AG10803 (cell line): ENCODE data around the gene DYRK1B.

Experiments
- DNase-seq: peaks from one replicate; pipeline ENCODE4 v3.0.0; 2010; ENCODE audit warnings: low read depth
- H3K4me3 ChIP-seq: 2 replicates; pipeline ENCODE4 v1.5.1; 2011; ENCODE audit warnings: mild to moderate bottlenecking, low read length, control low read depth
- CTCF ChIP-seq: conservative IDR thresholded peaks from 2 replicates; pipeline ENCODE4 v1.5.1; 2011; ENCODE audit warnings: mild to moderate bottlenecking, low read length, control low read depth, inconsistent platforms

DYRK1B gene

GRCh38 chr19:39828015-39828653, 5.8 kb downstream of the DYRK1B start:
- H3K4me3 ChIP-seq = no peak overlapping the region
- TF ChIP-seq CTCF = no peak
- no peak for DNase-seq

- no peak for TF ChIP-seq CTCF
- DNase-seq = no peak
- H3K4me3 ChIP-seq = no peak overlapping the region
Measured at GRCh38 chr19:39827216-39827615, 6.7 kb downstream of the DYRK1B start.

GRCh38 chr19:39826311-39826945, 7.5 kb downstream of the DYRK1B start:
- no peak for TF ChIP-seq CTCF

GRCh38 chr19:39825531-39826076, 8.4 kb downstream of the DYRK1B start:
- TF ChIP-seq CTCF = no peak
- no peak overlapping the region for H3K4me3 ChIP-seq
- DNase-seq = no peak

More at GRCh38 chr19:39826311-39826945, 7.5 kb downstream of the DYRK1B start:
- no peak for DNase-seq
- H3K4me3 ChIP-seq = no peak overlapping the region

- no peak for TF ChIP-seq CTCF
- DNase-seq = no peak
Measured at GRCh38 chr19:39825093-39825463, 8.9 kb downstream of the DYRK1B start.

GRCh38 chr19:39824143-39825092, 9.5 kb downstream of the DYRK1B start:
- peak; percentile 90 for DNase-seq
- peak overlapping the region; percentile 92 for H3K4me3 ChIP-seq
- TF ChIP-seq CTCF = no peak

More at GRCh38 chr19:39825093-39825463, 8.9 kb downstream of the DYRK1B start:
- no peak overlapping the region for H3K4me3 ChIP-seq
